Gastroesophageal sphincter (tissue), 3 donors: ENCODE data around the gene L3MBTL4.

Source experiments
- CTCF ChIP-seq, 4 experiments: fragments of 200-600 bp in 2 of 4; fragments of 450-650 bp in 2 of 4; sonication (generic) in 1 of 4; IDR thresholded peaks; one replicate each; pipeline ENCODE4 v1.5.1; 2017 to 2019; ENCODE audit warnings: antibody characterized with exemption in 4 of 4, mild to moderate bottlenecking in 2 of 4, moderate library complexity in 2 of 4
- EP300 ChIP-seq: sonication (generic); formaldehyde crosslinking; IDR thresholded peaks from one replicate; pipeline ENCODE4 v1.6.1; 2017; ENCODE audit warnings: antibody characterized with exemption, mild to moderate bottlenecking
- POLR2AphosphoS5 ChIP-seq: sonication (generic); formaldehyde crosslinking; IDR thresholded peaks from one replicate; pipeline ENCODE4 v1.6.1; 2017; ENCODE audit warnings: antibody characterized with exemption

- TF ChIP-seq CTCF (IDR thresholded peaks at IDR 0.05): no peak
- TF ChIP-seq EP300: no peak
- no peak for TF ChIP-seq POLR2AphosphoS5
Observed at GRCh38 chr18:6242004-6242403, 172.7 kb downstream of the L3MBTL4 start.
